ENCODE data around the gene MAT1A.

MAT1A gene

GRCh38 chr10:80281784-80282765 lies 7.4 kb downstream of the MAT1A start:
- no peak for DNase-seq

- DNase-seq, result no peak
Observed at GRCh38 chr10:80281292-80281691, 8.2 kb downstream of the MAT1A start.

GRCh38 chr10:80280071-80280800 lies 9.2 kb downstream of the MAT1A start:
- no peak for DNase-seq

GRCh38 chr10:80279146-80279545 lies 10.3 kb downstream of the MAT1A start:
- no peak for DNase-seq

- no peak for DNase-seq
Observed at GRCh38 chr10:80278480-80278879, 11.0 kb downstream of the MAT1A start.

- no peak for DNase-seq
Observed at GRCh38 chr10:80277567-80278250, 11.7 kb downstream of the MAT1A start.

- no peak for DNase-seq
Observed at GRCh38 chr10:80277016-80277415, 12.4 kb downstream of the MAT1A start.

- DNase-seq, result no peak
Observed at GRCh38 chr10:80276335-80276734, 13.1 kb downstream of the MAT1A start.

- DNase-seq, result no peak
Observed at GRCh38 chr10:80275756-80276155, 13.7 kb downstream of the MAT1A start.

- DNase-seq, result no peak
Observed at GRCh38 chr10:80275135-80275498, 14.3 kb downstream of the MAT1A start.

GRCh38 chr10:80274396-80275134 lies 14.9 kb downstream of the MAT1A start:
- no peak for DNase-seq

GRCh38 chr10:80273523-80274170 lies 15.8 kb downstream of the MAT1A start:
- DNase-seq, result no peak

GRCh38 chr10:80272793-80273522 lies 16.5 kb downstream of the MAT1A start:
- no peak for DNase-seq

- DNase-seq, result no peak
Observed at GRCh38 chr10:80271416-80271815, 18.0 kb downstream of the MAT1A start.

GRCh38 chr10:80270887-80271286 lies 18.6 kb downstream of the MAT1A start:
- no peak for DNase-seq

GRCh38 chr10:80268938-80269588 lies 20.4 kb downstream of the MAT1A start:
- DNase-seq, result no peak

- no peak for DNase-seq
Observed at GRCh38 chr10:80268266-80268665, 21.2 kb downstream of the MAT1A start.

- no peak for DNase-seq
Observed at GRCh38 chr10:80266513-80266863, 23.0 kb downstream of the MAT1A start.

GRCh38 chr10:80265740-80266512 lies 23.5 kb downstream of the MAT1A start:
- DNase-seq, result no peak

Measured in activated effector memory CD4-positive, alpha-beta T cell treated with Interleukin-2 at 50 U/mL for 16 hours (primary cell).